Cardiac muscle cell (in vitro differentiated cells and primary cell): Measurements from ENCODE around the gene POT1. TPM values are rescaled to one million over a fixed set of nuclear protein-coding genes. Genes with fewer than 3 reads are reported as not detected.

Source experiments
- DNase-seq, 2 donors: peaks; one replicate each; pipeline versions ENCODE4 v3.0.0 to v3.0.0-alpha.2; 2010 to 2017; ENCODE audit warnings: low read depth in 1 of 2, low spot score in 1 of 2
- H3K27ac ChIP-seq: fragments of 200-600 bp; sonication (generic); 2 replicates; pipeline ENCODE4 v1.5.1; 2016
- H3K27me3 ChIP-seq: fragments of 200-600 bp; sonication (generic); 2 replicates; pipeline ENCODE4 v1.6.0; 2016; ENCODE audit warnings: control low read depth
- H3K36me3 ChIP-seq: fragments of 200-600 bp; sonication (generic); 2 replicates; pipeline ENCODE4 v1.5.1; 2016; ENCODE audit warnings: control low read depth
- H3K4me1 ChIP-seq: fragments of 200-600 bp; sonication (generic); 2 replicates; pipeline ENCODE4 v1.8.1; 2017; ENCODE audit warnings: low read depth, mild to moderate bottlenecking, mixed run types
- H3K4me3 ChIP-seq: fragments of 200-600 bp; sonication (generic); 2 replicates; pipeline ENCODE4 v1.5.1; 2016; ENCODE audit warnings: mild to moderate bottlenecking
- H3K9me3 ChIP-seq: fragments of 200-600 bp; sonication (generic); 2 replicates; pipeline ENCODE4 v1.5.1; 2017; ENCODE audit warnings: low read depth, mild to moderate bottlenecking, control low read depth
- CTCF ChIP-seq: IDR thresholded peaks from 2 replicates; pipeline ENCODE4 v1.5.1; 2012; ENCODE audit warnings: low read depth, mild to moderate bottlenecking, low read length
- polyA plus RNA-seq: library from polyadenylated mRNA; unstranded; fragments of >200 nt; fragmentation: Nextera tagmentation; extraction: Ambion mirVana; gene quantifications from 2 replicates; pipeline ENCODE4 v1.2.1, GENCODE V29; 2016
- total RNA-seq: library from RNA; depleted of rRNA; stranded (reverse); fragments of >200 nt; gene quantifications from 2 replicates; pipeline ENCODE4 v1.2.3, GENCODE V29; 2016

The POT1 gene
- total and polyA plus RNA-seq, 2 experiments from 2014 or later = 10.0 to 20.4 TPM

DNA sequence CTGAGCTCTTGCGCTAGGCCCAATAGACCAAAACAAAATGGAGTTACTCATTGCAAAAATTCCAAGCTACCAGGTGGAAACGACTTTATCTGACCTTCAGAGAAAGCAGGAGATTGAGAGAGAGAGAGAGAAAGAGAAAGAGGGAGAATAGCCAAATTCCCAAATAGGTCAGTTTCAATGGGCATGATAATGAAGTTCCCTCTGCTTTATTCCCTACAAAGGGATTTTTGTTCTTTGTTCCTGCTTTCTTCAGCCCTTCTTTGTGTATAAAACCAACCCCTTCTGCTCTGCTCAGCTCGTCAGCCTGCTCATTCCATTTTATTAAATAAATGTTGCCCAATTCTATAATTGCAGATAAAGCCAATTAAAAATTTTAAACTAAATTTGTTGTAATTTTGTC lies 119.0 kb downstream of the POT1 start:
- no peaks in the 10 kb centered on the region for H3K27me3 ChIP-seq
- no peak overlapping the region for H3K4me3 ChIP-seq
- no peaks in the 10 kb centered on the region for H3K9me3 ChIP-seq
- DNase-seq = no peak
- no peak overlapping the region for H3K27ac ChIP-seq
- H3K4me1 ChIP-seq = no peaks in the 10 kb centered on the region
- no peaks in the 10 kb centered on the region for H3K36me3 ChIP-seq
- no peak for TF ChIP-seq CTCF

DNA sequence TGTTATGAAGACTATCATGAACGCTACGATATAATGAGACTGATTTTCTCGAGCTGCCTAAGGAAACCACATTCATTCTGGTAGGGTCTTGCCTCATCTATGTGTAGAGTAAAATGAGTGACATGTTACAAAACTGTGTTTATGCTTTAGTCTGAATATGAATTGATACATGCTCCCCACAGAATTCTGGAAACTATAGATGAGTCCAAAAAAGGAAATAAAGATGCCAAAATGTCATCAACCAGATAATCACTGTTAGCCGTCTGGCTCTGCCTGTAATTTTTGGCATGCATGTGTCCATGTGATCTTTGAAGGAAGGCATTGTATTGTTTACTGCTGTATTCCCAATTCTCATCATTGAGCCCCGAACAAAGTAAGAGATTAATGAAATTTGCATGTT lies 121.4 kb downstream of the POT1 start:
- Histone ChIP-seq H3K4me1 (no peaks in the 10 kb centered on the region), H3K27ac (no peak overlapping the region), H3K27me3 (no peaks in the 10 kb centered on the region), H3K36me3 (no peaks in the 10 kb centered on the region), H3K9me3 (no peaks in the 10 kb centered on the region), H3K4me3 (no peak overlapping the region)
- no peak for DNase-seq
- no peak for TF ChIP-seq CTCF

- no peak for DNase-seq
- Histone ChIP-seq H3K36me3 (no peaks in the 10 kb centered on the region), H3K4me3 (no peak overlapping the region), H3K27me3 (no peaks in the 10 kb centered on the region), H3K9me3 (no peaks in the 10 kb centered on the region), H3K4me1 (peaks cover 9% of the 10 kb centered on the region), H3K27ac (no peak overlapping the region)
- TF ChIP-seq CTCF = no peak
Observed at GRCh38 chr7:124801330-124801895, 128.2 kb downstream of the POT1 start.

- H3K9me3 ChIP-seq = no peaks in the 10 kb centered on the region
- no peak overlapping the region for H3K4me3 ChIP-seq
- no peaks in the 10 kb centered on the region for H3K36me3 ChIP-seq
- peaks cover 9% of the 10 kb centered on the region for H3K4me1 ChIP-seq
- no peak for TF ChIP-seq CTCF
- H3K27ac ChIP-seq = peak overlapping the region; percentile 73
- H3K27me3 ChIP-seq = no peaks in the 10 kb centered on the region
- DNase-seq = peak in 1 of 2 donors; percentile 29
Observed at GRCh38 chr7:124800386-124800785, 129.2 kb downstream of the POT1 start.

GRCh38 chr7:124799448-124799847 lies 130.2 kb downstream of the POT1 start:
- Histone ChIP-seq H3K4me3 (no peak overlapping the region), H3K9me3 (no peaks in the 10 kb centered on the region), H3K27ac (no peak overlapping the region), H3K27me3 (no peaks in the 10 kb centered on the region), H3K36me3 (no peaks in the 10 kb centered on the region), H3K4me1 (peaks cover 9% of the 10 kb centered on the region)
- DNase-seq = no peak
- TF ChIP-seq CTCF = no peak
